NCI-H510A treated with DMSO at 0.1 percent for 48 hours (cell line): ENCODE data around the gene HEBP1.

Experiments used
- DNase-seq: peaks from one replicate; lab custom pipeline; 2025; lab: John Stamatoyannopoulos, UW

Gene HEBP1

DNA sequence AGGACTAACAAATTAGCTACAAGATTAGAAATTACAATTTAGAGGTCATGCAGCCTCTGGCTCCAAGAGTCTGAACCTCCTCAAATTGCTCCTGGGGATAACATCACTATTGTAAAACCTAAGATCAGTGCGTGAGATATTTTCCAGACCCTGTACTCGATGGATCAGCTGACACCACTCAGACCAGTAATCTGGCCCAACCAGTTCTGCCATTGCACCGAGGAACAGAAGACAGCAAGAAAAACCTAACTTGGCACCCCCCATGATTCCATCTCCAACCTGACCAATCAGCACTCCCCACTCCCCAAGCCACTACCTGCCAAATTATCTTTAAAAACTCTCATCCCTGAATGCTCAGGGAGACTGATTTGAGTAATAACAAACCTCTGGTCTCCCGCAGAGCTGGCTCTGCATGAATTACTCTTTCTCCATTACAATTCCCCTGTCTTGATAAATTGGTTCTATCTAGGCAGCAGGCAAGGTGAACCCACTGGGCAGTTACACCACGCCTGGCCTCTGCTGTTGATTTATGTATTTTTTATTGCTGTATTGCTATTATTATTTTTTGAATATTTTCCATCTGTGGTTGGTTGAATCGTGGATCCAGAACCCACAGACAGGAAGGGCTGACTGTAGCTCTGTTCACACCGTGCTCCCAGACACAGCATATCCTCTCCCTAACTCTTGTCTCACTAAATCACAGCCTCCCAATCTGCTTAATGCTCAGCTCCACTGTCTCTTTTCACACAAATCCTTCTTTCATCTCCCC lies 9.2 kb downstream of the HEBP1 start:
- DNase-seq = peak; percentile 58

- DNase-seq = no peak
Observed at GRCh38 chr12:12987421-12987820, 12.6 kb downstream of the HEBP1 start.

DNA sequence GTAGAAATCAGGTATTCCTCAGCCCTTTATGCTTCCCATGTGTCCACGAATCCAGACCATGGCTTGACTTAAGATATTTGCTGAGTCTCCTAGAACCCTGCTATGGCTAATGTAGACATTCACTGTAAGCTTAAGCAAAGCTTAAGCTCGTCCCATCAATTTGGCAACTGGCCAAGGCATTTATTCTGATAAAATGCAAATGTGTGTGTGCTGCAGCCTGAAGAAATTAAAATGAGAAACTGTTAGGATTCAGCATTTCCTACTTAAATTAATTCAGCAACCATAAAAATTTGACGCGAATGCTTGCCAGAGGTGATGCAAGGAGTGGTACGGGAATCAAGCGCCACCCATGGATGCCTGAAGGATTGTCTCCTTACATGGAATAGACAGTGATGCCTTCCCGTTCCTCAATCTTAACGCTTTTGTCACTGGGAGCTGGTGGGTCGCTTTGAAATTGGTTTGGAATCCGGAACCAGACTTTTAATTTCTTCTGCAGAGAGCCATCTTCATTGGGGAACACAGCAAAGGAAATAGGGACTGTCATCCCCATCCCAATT lies 13.2 kb downstream of the HEBP1 start:
- DNase-seq = no peak

DNA sequence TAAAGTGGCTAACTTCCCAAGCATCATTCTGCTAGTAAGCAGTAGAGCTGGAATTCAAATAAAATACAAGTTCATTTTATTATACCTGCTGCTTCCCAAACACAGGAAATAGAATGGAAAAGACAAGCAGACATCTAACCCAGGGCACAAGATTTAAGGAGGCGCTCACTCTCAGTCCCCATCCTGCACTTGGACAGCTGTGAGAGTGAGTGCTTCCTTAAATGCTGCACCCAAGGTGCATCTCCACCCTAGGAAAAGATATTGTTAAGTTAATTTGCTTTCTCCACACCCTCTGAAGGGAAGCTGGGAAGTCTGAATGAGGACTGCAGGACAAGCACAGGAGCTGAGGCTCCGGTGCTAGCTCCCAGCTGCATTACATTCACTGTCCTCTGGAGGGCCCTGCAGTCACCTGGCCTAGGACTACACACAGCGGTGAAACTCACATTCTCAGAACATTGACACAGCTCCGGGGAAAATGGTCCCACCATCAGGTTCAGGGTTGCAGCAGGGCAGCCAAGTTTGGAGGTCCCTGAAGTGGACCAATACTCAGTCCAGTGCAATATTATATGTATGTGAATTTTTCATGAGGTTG lies 14.2 kb downstream of the HEBP1 start:
- DNase-seq = no peak

DNA sequence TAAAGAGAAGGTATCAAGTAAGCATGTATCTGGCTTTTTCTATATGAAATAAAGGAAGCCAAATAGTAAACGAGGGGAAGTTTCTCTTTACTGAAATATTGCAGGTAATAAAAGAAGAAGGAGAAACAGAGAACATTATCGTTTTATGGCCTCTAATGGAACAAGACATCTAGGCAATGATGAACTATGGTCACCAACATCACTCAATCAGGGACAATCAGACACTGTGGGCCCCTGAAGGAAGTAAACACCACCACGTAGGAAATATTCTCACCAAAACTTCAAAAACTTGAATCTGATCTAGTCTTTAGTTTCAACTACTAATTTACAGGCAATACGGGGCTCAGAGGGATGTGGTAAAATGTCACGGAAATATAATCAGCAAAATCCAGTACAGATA lies 15.9 kb downstream of the HEBP1 start:
- DNase-seq = no peak

- peak; percentile 11 for DNase-seq
Observed at GRCh38 chr12:12983420-12984035, 16.5 kb downstream of the HEBP1 start.

- no peak for DNase-seq
Observed at GRCh38 chr12:12982331-12982730, 17.7 kb downstream of the HEBP1 start.

GRCh38 chr12:12979731-12980259 lies 20.3 kb downstream of the HEBP1 start:
- no peak for DNase-seq

- DNase-seq = no peak
Observed at GRCh38 chr12:12979126-12979525, 20.9 kb downstream of the HEBP1 start.

DNA sequence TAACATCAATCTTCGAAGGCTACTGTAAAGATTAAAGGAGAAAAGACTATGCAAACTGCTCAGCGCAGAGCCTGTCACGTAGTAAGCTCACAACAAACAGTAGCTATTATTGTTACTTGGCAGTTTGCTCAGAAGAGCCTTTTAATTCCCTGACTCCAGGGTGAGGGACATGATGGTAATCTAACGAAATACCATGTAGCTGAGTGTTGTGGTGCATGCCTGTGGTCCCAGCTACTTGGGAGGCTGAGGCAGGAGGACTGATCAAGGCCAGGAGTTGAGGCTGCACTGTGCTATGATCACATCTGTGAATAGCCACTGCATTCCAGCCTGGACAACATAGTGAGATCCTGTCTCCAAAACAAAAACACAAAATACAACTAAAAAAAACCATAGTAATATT lies 22.8 kb downstream of the HEBP1 start:
- no peak for DNase-seq

DNA sequence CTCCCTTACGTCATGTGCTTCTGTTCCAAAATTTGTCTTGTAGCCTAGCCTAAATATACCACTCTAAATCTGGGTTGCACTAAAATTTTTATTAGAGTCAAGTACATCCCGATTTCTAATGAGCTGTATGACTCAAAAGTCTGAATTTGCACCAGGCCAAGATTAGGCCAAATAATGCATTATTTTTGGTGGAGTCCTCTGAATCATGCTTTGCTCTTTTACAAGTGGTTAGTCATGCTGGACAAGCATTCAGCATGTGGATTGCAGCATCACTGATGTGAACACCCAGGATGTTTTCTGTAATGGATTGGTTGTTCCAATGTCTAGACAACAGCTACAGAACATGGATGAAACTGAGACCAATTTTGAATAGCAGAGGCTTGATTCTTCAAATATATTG lies 23.7 kb downstream of the HEBP1 start:
- DNase-seq = no peak

DNA sequence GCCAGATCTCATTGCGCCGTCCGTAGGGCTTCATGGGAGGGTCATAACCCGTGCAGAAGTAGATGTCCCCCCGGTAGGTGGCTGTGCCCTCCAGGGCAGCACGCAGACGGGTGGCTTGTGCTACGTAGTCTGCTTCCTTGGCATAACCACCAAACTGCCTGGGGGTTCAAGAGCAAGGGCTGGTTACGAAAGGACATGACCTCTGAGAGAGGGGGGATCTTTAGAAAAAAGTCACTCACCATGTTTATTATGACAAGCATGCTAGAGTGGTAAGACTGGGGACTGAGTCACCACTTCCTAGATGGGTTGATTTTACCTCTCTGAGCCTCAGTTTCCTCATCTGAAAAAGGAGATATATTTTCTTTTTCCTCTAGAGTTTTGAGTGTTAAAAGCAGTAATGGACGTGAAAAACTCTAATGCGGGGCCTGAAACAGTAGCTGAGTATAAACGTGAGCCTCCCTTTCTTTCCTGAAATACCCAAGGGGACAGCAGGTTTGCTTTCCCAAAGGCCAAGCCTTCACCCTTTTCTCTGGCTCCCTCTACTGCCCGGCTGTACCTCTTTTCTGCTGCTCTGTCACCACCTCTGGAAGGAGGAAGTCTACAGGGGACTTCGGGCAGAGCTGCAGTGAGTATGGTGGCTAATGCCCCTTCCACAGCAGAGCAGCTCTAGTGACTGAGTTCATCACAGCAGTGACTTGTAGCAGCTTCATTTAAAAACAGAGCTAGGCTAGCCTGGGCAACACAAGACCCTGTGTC lies 24.6 kb downstream of the HEBP1 start:
- no peak for DNase-seq

DNA sequence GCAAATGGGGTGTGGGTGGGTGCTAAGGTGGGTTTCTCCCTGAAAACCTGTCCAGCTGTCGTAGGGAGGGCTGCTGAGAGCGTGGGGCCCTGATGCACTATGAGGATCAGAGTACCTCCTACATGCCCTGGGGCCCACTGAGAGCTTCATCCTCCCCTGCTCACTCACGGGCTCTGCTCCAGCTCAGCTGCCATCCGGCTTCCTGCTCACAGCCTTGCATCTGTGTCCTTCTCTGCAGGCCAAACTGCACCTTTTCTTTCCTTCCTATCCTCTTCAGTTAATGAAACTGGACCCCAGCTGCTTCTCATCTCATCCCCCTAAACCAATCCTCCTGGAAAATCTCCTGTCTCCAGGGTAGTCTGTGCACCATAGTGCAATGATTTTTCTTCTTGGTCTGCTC lies 25.9 kb downstream of the HEBP1 start:
- no peak for DNase-seq

DNA sequence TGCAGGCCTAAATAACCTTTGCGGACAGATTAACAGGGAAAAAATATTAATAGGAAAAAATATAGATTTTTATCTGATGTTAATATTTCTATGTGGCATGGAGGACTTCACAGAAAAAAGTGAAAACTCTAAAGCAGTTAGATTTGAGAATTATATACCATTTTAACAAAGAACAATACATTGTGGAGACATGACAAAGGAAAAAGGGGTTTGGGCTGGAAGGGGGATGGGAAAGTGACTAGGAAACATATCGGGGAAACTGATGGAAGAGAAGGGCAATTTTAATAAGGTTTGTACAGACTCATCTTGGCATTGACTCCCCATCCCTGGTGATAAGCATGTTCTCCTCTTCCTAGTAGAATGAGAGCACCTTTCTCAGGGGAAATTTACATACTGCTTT lies 27.0 kb downstream of the HEBP1 start:
- DNase-seq = no peak

DNA sequence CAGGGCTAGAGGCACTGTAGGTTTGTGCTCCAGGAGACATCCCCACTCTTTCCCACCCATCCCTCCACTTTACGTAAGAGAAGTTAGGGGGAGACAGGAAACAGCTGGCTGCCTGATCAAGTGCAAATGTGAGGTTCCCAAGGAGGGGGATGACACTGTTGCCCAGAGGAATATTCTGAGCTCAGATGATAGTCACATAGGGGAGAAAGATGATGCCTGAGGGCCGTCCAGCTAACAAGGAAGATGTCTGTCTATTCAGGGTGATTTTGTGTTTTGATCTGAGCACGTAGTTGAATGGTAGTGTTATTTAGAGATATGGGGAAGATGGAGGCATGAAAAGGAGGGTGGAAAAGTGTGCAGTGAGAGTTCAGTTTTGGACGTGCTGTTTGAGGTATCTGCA lies 34.2 kb downstream of the HEBP1 start:
- DNase-seq = no peak

GRCh38 chr12:12964255-12964654 lies 35.8 kb downstream of the HEBP1 start:
- DNase-seq = no peak

DNA sequence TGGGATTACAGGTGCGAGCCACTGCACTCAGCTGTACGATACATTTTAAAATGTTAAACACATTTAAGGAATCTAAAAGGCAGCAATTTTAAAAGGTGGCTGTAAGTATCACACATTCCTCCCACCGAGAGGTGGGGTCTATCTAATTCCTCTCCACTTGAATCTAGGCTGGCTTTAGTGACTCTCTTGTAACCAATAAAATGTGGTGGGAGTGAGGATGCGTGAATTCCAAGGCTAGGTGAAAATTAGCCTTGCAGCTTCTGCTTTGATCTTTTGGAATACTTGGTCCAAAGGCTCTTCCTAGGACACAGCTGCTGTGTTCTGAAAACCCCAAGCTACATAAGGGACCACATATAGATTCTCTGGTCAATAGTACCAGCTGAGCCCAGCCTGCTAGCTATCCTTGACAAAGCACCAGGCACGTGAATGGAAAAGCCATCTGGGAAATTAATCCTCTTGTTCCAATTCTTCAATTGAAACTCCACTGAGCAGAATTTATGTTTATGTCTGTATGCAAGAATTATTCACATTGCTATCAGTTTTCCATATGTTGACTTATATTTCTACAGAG lies 39.3 kb downstream of the HEBP1 start:
- DNase-seq = no peak

DNA sequence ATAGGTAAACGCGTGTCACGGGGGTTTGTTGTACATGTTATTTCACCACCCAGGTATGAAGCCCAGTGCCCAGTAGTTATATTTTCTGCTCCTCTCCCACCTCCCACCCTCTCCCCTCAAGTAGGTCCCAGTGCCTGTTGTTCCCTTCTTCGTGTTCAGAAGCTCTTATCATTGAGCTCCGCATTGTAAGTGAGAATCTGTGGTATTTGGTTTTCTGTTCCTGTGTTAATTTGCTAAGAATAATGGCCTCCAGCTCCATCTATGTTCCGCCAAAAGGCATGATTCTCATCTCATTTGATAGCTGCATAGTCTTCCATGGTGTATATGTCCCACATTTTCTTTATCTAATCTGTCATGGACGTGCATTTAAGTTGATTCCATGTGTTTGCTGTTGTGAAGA lies 41.2 kb downstream of the HEBP1 start:
- no peak for DNase-seq

DNA sequence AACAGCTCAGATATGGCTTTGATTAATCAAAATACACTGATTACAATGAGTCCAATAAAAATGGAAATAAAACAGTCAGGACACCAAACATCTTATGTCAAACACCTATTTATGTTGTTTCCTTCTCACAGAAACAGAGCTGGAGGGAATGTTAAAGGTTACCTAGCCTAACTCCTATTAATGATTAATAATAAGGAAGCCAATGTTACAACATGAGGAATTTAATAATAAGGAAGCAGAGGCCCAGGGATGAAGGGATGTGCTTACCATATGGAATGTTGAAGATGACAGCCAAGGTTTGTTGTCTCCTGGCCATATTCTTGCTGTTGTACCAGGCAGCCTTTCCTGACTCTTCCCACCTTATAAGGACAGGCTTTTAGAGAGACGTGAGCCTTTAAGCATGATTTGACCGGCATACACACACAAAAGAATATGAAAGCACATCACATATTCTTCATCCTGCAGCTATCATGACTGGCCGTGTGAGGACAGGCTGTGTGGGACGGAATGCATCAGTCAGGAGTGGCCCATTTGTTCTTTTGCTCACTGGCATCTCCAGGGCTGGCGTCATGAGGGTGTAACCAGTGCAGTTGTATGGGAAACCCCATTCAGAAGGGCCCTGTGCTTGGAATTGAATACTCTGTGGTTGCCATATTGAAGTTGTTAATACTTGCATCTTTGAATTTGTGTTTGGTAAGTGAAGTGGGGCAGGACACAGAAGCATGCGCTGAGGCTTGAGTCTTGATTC lies 45.0 kb downstream of the HEBP1 start:
- DNase-seq = no peak

DNA sequence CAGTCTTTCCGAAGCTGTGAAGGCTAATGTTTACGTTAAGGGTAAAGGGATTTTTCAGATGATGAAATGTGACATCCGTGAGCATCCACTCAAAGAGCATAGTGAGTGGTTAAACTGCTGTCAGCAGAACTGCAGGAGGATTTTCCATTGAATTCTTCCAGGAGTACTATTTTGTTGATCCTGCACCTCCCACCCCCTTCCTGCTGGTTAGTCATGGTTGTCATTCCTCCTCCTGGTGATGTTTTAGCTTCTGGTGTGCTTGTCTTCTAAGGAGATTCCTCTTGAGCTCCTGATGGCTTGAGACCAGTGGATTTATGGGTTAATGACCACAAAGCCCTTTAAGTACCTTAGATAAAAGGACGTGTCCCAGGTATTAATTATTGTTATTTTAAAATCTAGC lies 45.7 kb downstream of the HEBP1 start:
- no peak for DNase-seq

- no peak for DNase-seq
Observed at GRCh38 chr12:12952036-12952435, 48.0 kb downstream of the HEBP1 start, which contains the start of gene GPRC5D. Gene GPRC5D (minus strand): TSS chr12:12952170. CDS start chr12:12950384, 1,786 bp downstream.
